ENCODE data around the gene A1BG.

A1BG gene

GRCh38 chr19:58305065-58305931, 48.0 kb downstream of the A1BG start, which contains the start of gene ERVK3-1 (continued):
- TF ChIP-seq ZNF639 (tag by site-specific recombination; IDR thresholded peaks at IDR 0.05) (peak; percentile 50; the same call in 1 of the 2 replicates), ZNF776 (tag by site-specific recombination; IDR thresholded peaks at IDR 0.05; ENCODE audit: borderline replicate concordance) (no peak), ZFP37 (tag by site-specific recombination; IDR thresholded peaks at IDR 0.05) (peak; percentile 96), GLIS2 (tag by site-specific recombination; IDR thresholded peaks at IDR 0.05) (no peak), MYNN (tag by site-specific recombination; IDR thresholded peaks at IDR 0.05; ENCODE audit: borderline replicate concordance) (no peak), ZNF423 (tag by site-specific recombination; IDR thresholded peaks at IDR 0.05) (no peak), ZXDB (tag by site-specific recombination; IDR thresholded peaks at IDR 0.05) (peak; percentile 93), ZEB2 (tag by site-specific recombination; IDR thresholded peaks at IDR 0.05) (peak; percentile 73), ZNF404 (tag by site-specific recombination; IDR thresholded peaks at IDR 0.05) (no peak), ZNF335 (tag by site-specific recombination; conservative IDR thresholded peaks at IDR 0.05) (peak; percentile 97), PRDM1 (tag by site-specific recombination; IDR thresholded peaks at IDR 0.05) (no peak), ZNF707 (tag by site-specific recombination; IDR thresholded peaks at IDR 0.05) (no peak), KLF10 (tag by site-specific recombination; IDR thresholded peaks at IDR 0.05) (no peak), ZNF433 (tag by site-specific recombination; IDR thresholded peaks at IDR 0.05; ENCODE audit: low read depth) (no peak), ZNF600 (tag by site-specific recombination; IDR thresholded peaks at IDR 0.05) (peak; percentile 95), SP3 (tag by site-specific recombination; IDR thresholded peaks at IDR 0.05) (peak; percentile 74), ZNF175 (tag by site-specific recombination; IDR thresholded peaks at IDR 0.05) (no peak), KLF7 (tag by site-specific recombination; IDR thresholded peaks at IDR 0.05; ENCODE audit: borderline replicate concordance) (peak; percentile 83; the same call in 1 of the 2 replicates), ZNF341 (tag by site-specific recombination; IDR thresholded peaks at IDR 0.05; ENCODE audit: low read depth) (no peak; the same call in 1 of the 2 replicates), PRDM4 (tag by site-specific recombination; IDR thresholded peaks at IDR 0.05) (no peak; the same call in 1 of the 2 replicates), ZNF132 (tag by site-specific recombination; IDR thresholded peaks at IDR 0.05; ENCODE audit: borderline replicate concordance) (no peak), ZNF394 (tag by site-specific recombination; IDR thresholded peaks at IDR 0.05; ENCODE audit: borderline replicate concordance) (peak; percentile 19; the same call in 1 of the 2 replicates), BCL11B (tag by site-specific recombination; IDR thresholded peaks at IDR 0.05; ENCODE audit: low read depth) (peak; percentile 73; the same call in 1 of the 2 replicates), MZF1 (tag by site-specific recombination; IDR thresholded peaks at IDR 0.05; ENCODE audit: borderline replicate concordance) (0 out of 2 replicates have a peak, but pooled peaks have one; percentile 9), ZBTB44 (tag by site-specific recombination; IDR thresholded peaks at IDR 0.05) (no peak)
- TF ChIP-seq, protein P1, sequence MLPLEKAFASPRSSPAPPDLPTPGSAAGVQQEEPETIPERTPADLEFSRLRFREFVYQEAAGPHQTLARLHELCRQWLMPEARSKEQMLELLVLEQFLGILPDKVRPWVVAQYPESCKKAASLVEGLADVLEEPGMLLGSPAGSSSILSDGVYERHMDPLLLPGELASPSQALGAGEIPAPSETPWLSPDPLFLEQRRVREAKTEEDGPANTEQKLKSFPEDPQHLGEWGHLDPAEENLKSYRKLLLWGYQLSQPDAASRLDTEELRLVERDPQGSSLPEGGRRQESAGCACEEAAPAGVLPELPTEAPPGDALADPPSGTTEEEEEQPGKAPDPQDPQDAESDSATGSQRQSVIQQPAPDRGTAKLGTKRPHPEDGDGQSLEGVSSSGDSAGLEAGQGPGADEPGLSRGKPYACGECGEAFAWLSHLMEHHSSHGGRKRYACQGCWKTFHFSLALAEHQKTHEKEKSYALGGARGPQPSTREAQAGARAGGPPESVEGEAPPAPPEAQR (tag by site-specific recombination; IDR thresholded peaks at IDR 0.05) = no peak
- TF ChIP-seq, protein P2, sequence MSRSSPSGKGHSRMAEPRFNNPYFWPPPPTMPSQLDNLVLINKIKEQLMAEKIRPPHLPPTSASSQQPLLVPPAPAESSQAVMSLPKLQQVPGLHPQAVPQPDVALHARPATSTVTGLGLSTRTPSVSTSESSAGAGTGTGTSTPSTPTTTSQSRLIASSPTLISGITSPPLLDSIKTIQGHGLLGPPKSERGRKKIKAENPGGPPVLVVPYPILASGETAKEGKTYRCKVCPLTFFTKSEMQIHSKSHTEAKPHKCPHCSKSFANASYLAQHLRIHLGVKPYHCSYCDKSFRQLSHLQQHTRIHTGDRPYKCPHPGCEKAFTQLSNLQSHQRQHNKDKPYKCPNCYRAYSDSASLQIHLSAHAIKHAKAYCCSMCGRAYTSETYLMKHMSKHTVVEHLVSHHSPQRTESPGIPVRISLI (tag by site-specific recombination; IDR thresholded peaks at IDR 0.05) = no peak
- TF ChIP-seq, protein P3, sequence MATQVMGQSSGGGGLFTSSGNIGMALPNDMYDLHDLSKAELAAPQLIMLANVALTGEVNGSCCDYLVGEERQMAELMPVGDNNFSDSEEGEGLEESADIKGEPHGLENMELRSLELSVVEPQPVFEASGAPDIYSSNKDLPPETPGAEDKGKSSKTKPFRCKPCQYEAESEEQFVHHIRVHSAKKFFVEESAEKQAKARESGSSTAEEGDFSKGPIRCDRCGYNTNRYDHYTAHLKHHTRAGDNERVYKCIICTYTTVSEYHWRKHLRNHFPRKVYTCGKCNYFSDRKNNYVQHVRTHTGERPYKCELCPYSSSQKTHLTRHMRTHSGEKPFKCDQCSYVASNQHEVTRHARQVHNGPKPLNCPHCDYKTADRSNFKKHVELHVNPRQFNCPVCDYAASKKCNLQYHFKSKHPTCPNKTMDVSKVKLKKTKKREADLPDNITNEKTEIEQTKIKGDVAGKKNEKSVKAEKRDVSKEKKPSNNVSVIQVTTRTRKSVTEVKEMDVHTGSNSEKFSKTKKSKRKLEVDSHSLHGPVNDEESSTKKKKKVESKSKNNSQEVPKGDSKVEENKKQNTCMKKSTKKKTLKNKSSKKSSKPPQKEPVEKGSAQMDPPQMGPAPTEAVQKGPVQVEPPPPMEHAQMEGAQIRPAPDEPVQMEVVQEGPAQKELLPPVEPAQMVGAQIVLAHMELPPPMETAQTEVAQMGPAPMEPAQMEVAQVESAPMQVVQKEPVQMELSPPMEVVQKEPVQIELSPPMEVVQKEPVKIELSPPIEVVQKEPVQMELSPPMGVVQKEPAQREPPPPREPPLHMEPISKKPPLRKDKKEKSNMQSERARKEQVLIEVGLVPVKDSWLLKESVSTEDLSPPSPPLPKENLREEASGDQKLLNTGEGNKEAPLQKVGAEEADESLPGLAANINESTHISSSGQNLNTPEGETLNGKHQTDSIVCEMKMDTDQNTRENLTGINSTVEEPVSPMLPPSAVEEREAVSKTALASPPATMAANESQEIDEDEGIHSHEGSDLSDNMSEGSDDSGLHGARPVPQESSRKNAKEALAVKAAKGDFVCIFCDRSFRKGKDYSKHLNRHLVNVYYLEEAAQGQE (tag by site-specific recombination; IDR thresholded peaks at IDR 0.05) = 0 out of 2 replicates have a peak, but pooled peaks have one; percentile 49

All from HEK293 (cell line).